PC-9 (cell line): ENCODE data around the gene DESI1. TPM values are rescaled to one million over a fixed set of nuclear protein-coding genes. Genes with fewer than 3 reads are reported as not detected.
A peak's percentile ranks its signal among the peaks of the same experiment; 100 is the strongest.

Experiments used
- BruUV-seq: library from RNA; stranded (reverse); fragments of 400-500 nt; replicated peaks from 2 replicates; lab custom pipeline; 2021; lab: Mats Ljungman, UMichigan
- CTCF ChIA-PET: fragments of 300-600 bp; sonication (Branson Sonifier 250); formaldehyde crosslinking; loops from one replicate; lab custom pipeline; 2022; ENCODE audit warnings: antibody characterized with exemption; lab: Charles Lee
- POLR2A ChIA-PET: fragments of 300-600 bp; sonication (Branson Sonifier 250); formaldehyde crosslinking; loops from one replicate; lab custom pipeline; 2022; ENCODE audit warnings: antibody characterized with exemption; ENCODE audit not compliant: unreplicated experiment; lab: Charles Lee
- DNase-seq, 2 experiments: peaks; one replicate each; pipeline versions ENCODE4 v3.0.0 to v3.0.0-alpha.2; 2015 to 2022; ENCODE audit warnings: mixed read lengths in 1 of 2
- H2AFZ ChIP-seq: fragments of 200-600 bp; sonication (generic); 2 replicates; pipeline ENCODE4 v1.8.1; 2017; ENCODE audit warnings: antibody characterized with exemption
- H3F3A ChIP-seq: fragments of 200-600 bp; sonication (generic); 2 replicates; pipeline ENCODE4 v1.8.1; 2017; ENCODE audit warnings: antibody characterized with exemption, mild to moderate bottlenecking, low read depth; ENCODE audit not compliant: insufficient read depth
- H3K27ac ChIP-seq: fragments of 200-600 bp; sonication (generic); 2 replicates; pipeline ENCODE4 v1.6.1; 2016; ENCODE audit warnings: mixed run types
- H3K27me3 ChIP-seq: fragments of 200-600 bp; sonication (generic); 2 replicates; pipeline ENCODE4 v1.6.1; 2016; ENCODE audit warnings: low read depth, mixed run types; ENCODE audit not compliant: insufficient read depth
- H3K36me3 ChIP-seq: fragments of 200-600 bp; sonication (generic); 2 replicates; pipeline ENCODE4 v1.6.1; 2016; ENCODE audit warnings: low read depth, mixed run types
- H3K4me1 ChIP-seq: fragments of 200-600 bp; sonication (generic); replicated peaks from 2 replicates; pipeline ENCODE4 v1.6.1; 2016; ENCODE audit warnings: mixed run types; ENCODE audit not compliant: insufficient read depth
- H3K4me2 ChIP-seq: fragments of 200-600 bp; sonication (generic); 2 replicates; pipeline ENCODE4 v1.6.1; 2017; ENCODE audit warnings: mixed run types
- H3K4me3 ChIP-seq: fragments of 200-600 bp; sonication (generic); 2 replicates; pipeline ENCODE4 v1.6.1; 2016; ENCODE audit warnings: mixed run types
- H3K79me2 ChIP-seq: fragments of 200-600 bp; sonication (generic); 2 replicates; pipeline ENCODE4 v1.6.1; 2017; ENCODE audit warnings: low read depth, mixed run types
- H3K9me2 ChIP-seq: fragments of 200-600 bp; sonication (generic); 2 replicates; pipeline ENCODE4 v1.8.1; 2017; ENCODE audit warnings: mild to moderate bottlenecking; ENCODE audit not compliant: insufficient read depth
- H3K9me3 ChIP-seq: fragments of 200-600 bp; sonication (generic); 2 replicates; pipeline ENCODE4 v1.8.1; 2016; ENCODE audit warnings: low read depth; ENCODE audit not compliant: insufficient read depth
- H4K20me1 ChIP-seq: fragments of 200-600 bp; sonication (generic); 2 replicates; pipeline ENCODE4 v1.8.1; 2017; ENCODE audit not compliant: insufficient read depth
- CTCF ChIP-seq: fragments of 200-600 bp; sonication (generic); conservative IDR thresholded peaks from 2 replicates; pipeline ENCODE4 v1.6.1; 2017; ENCODE audit warnings: mixed run types, antibody characterized with exemption, mild to moderate bottlenecking, moderate library complexity
- EZH2 ChIP-seq: fragments of 200-600 bp; sonication (generic); IDR thresholded peaks from 2 replicates; pipeline ENCODE4 v1.8.0; 2017; ENCODE audit warnings: antibody characterized with exemption, low read depth
- intact Hi-C: fragments of 100-400 bp; cut with micrococcal nuclease; formaldehyde crosslinking; loops from one replicate; pipeline ENCODE4 v1.10.0; 2022; ENCODE audit not compliant: unreplicated experiment
- total RNA-seq: library from RNA; stranded (reverse); gene quantifications from 2 replicates; pipeline ENCODE4 v1.2.3, GENCODE V29; 2021

The DESI1 gene
- total RNA-seq, 1 experiment from 2014 or later: 52.7 TPM

GRCh38 chr22:41576877-41577276 lies 44.0 kb downstream of the DESI1 start:
- no peak for TF ChIP-seq EZH2
- TF ChIP-seq CTCF: peak; percentile 88
- H3K9me2 ChIP-seq: no peaks in the 10 kb centered on the region
- no peak overlapping the region for H3K4me2 ChIP-seq
- no peaks in the 10 kb centered on the region for H4K20me1 ChIP-seq
- ChIA-PET CTCF (interaction anchor here (1.6 kb wide), 1 partner anchor 33 kb away, joined by 3 read pairs; no protein-coding TSS in a partner anchor), POLR2A (interaction anchor here (0.6 kb wide), 1 partner anchor 333 kb away, joined by 4 read pairs; no protein-coding TSS in a partner anchor)
- BruUV-seq: TSS peak; percentile 13
- no peaks in the 10 kb centered on the region for H3K9me3 ChIP-seq
- intact Hi-C loops: no loop called here
- no peaks in the 10 kb centered on the region for H3K79me2 ChIP-seq
- H3K36me3 ChIP-seq: no peaks in the 10 kb centered on the region
- DNase-seq: peak; percentile 63 to 67
- no peaks in the 10 kb centered on the region for H3F3A ChIP-seq
- no peaks in the 10 kb centered on the region for H3K4me1 ChIP-seq
- H3K27ac ChIP-seq: no peak overlapping the region
- H3K4me3 ChIP-seq: no peak overlapping the region
- H3K27me3 ChIP-seq: no peaks in the 10 kb centered on the region
- H2AFZ ChIP-seq: no peak overlapping the region

GRCh38 chr22:41575533-41575932 lies 45.3 kb downstream of the DESI1 start:
- TF ChIP-seq EZH2 (no peak), CTCF (no peak)
- intact Hi-C loops: no loop called here
- Histone ChIP-seq H2AFZ (no peak overlapping the region), H3K9me2 (no peaks in the 10 kb centered on the region), H3K79me2 (no peaks in the 10 kb centered on the region), H3F3A (no peaks in the 10 kb centered on the region), H3K36me3 (no peaks in the 10 kb centered on the region), H4K20me1 (no peaks in the 10 kb centered on the region), H3K4me2 (no peak overlapping the region), H3K9me3 (no peaks in the 10 kb centered on the region), H3K4me3 (no peak overlapping the region), H3K27ac (no peak overlapping the region), H3K27me3 (no peaks in the 10 kb centered on the region), H3K4me1 (no peaks in the 10 kb centered on the region)
- no TSS peak for BruUV-seq
- ChIA-PET POLR2A (no interaction called here), CTCF (no interaction called here)
- DNase-seq: no peak

GRCh38 chr22:41574847-41575381 lies 45.9 kb downstream of the DESI1 start:
- Histone ChIP-seq H3K9me2 (no peaks in the 10 kb centered on the region), H3K27ac (no peak overlapping the region), H3K4me3 (no peak overlapping the region), H3F3A (no peaks in the 10 kb centered on the region), H3K4me1 (no peaks in the 10 kb centered on the region), H4K20me1 (no peaks in the 10 kb centered on the region), H3K27me3 (no peaks in the 10 kb centered on the region), H3K36me3 (no peaks in the 10 kb centered on the region), H3K79me2 (no peaks in the 10 kb centered on the region), H3K9me3 (no peaks in the 10 kb centered on the region), H2AFZ (no peak overlapping the region), H3K4me2 (no peak overlapping the region)
- DNase-seq: no peak
- no TSS peak for BruUV-seq
- intact Hi-C loops: no loop called here
- TF ChIP-seq CTCF: no peak
- CTCF ChIA-PET: no interaction called here
- POLR2A ChIA-PET: no interaction called here
